Measurements from ENCODE around the gene RANBP1. TPM values are rescaled to one million over a fixed set of nuclear protein-coding genes. Genes with fewer than 3 reads are reported as not detected.

The RANBP1 gene
- total and polyA plus RNA-seq, 2 experiments from 2014 or later = 233 to 253 TPM

GRCh38 chr22:20167643-20168322 is 51.9 kb downstream of the RANBP1 start:
- H3K9ac ChIP-seq = no peak overlapping the region
- TF ChIP-seq EZH2phosphoT487 (IDR thresholded peaks at IDR 0.05; ENCODE audit: insufficient read depth, low read depth) (no peak), EZH2 (IDR thresholded peaks at IDR 0.05; ENCODE audit: insufficient read depth, poor library complexity, severe bottlenecking) (no peak)
- no peaks in the 10 kb centered on the region for H3K9me3 ChIP-seq (ENCODE audit: low read depth)
- no peaks in the 10 kb centered on the region for H3F3A ChIP-seq (ENCODE audit: insufficient read depth)
- WGBS, 2 experiments (ENCODE audit: low coverage in 1 of 2, low lambda C conversion rate in 2 of 2, missing lambda C conversion rate in 2 of 2) = 52 to 56% methylated on average over 16 to 19 of the region's 19 CpGs
- DNase-seq = no peak
- no peaks in the 10 kb centered on the region for H3K36me3 ChIP-seq (ENCODE audit: low read depth)
- H3K79me2 ChIP-seq (ENCODE audit: insufficient read depth) = no peaks in the 10 kb centered on the region
- in situ Hi-C loops (cut with MboI) = no loop called here
- no peaks in the 10 kb centered on the region for H3K4me1 ChIP-seq (ENCODE audit: insufficient read depth)
- H3K27ac ChIP-seq = no peak overlapping the region
- H3K4me3 ChIP-seq = no peak overlapping the region
- no peak overlapping the region for H3K4me2 ChIP-seq (ENCODE audit: unreplicated experiment)
- no peaks in the 10 kb centered on the region for H4K20me1 ChIP-seq (ENCODE audit: insufficient read depth)
- no peak overlapping the region for H2AFZ ChIP-seq
- H3K27me3 ChIP-seq (replicated peaks; ENCODE audit: insufficient read depth) = no peaks in the 10 kb centered on the region
- no peaks in the 10 kb centered on the region for H3K9me2 ChIP-seq (ENCODE audit: insufficient read depth)

GRCh38 chr22:20169253-20169822 is 53.4 kb downstream of the RANBP1 start:
- no peak for TF ChIP-seq EZH2phosphoT487 (IDR thresholded peaks at IDR 0.05; ENCODE audit: insufficient read depth, low read depth)
- no peak for TF ChIP-seq EZH2 (IDR thresholded peaks at IDR 0.05; ENCODE audit: insufficient read depth, poor library complexity, severe bottlenecking)
- WGBS, 2 experiments (ENCODE audit: low coverage in 1 of 2, low lambda C conversion rate in 2 of 2, missing lambda C conversion rate in 2 of 2) = 68 to 70% methylated on average over 9 to 10 of the region's 10 CpGs
- Histone ChIP-seq H3K27me3 (replicated peaks; ENCODE audit: insufficient read depth) (no peaks in the 10 kb centered on the region), H3K4me3 (no peak overlapping the region), H4K20me1 (ENCODE audit: insufficient read depth) (no peaks in the 10 kb centered on the region), H3K4me2 (ENCODE audit: unreplicated experiment) (no peak overlapping the region), H3K9ac (no peak overlapping the region), H3K4me1 (ENCODE audit: insufficient read depth) (no peaks in the 10 kb centered on the region), H3K36me3 (ENCODE audit: low read depth) (no peaks in the 10 kb centered on the region), H3F3A (ENCODE audit: insufficient read depth) (no peaks in the 10 kb centered on the region), H2AFZ (no peak overlapping the region), H3K9me3 (ENCODE audit: low read depth) (no peaks in the 10 kb centered on the region), H3K27ac (no peak overlapping the region), H3K79me2 (ENCODE audit: insufficient read depth) (no peaks in the 10 kb centered on the region), H3K9me2 (ENCODE audit: insufficient read depth) (no peaks in the 10 kb centered on the region)
- in situ Hi-C loops (cut with MboI) = no loop called here
- no peak for DNase-seq

- in situ Hi-C loops (cut with MboI) = no loop called here
- Histone ChIP-seq H3K36me3 (ENCODE audit: low read depth) (no peaks in the 10 kb centered on the region), H3K9ac (no peak overlapping the region), H3K4me1 (ENCODE audit: insufficient read depth) (no peaks in the 10 kb centered on the region), H3F3A (ENCODE audit: insufficient read depth) (no peaks in the 10 kb centered on the region), H4K20me1 (ENCODE audit: insufficient read depth) (no peaks in the 10 kb centered on the region), H3K4me3 (no peak overlapping the region), H3K9me3 (ENCODE audit: low read depth) (no peaks in the 10 kb centered on the region), H3K79me2 (ENCODE audit: insufficient read depth) (no peaks in the 10 kb centered on the region), H2AFZ (no peak overlapping the region), H3K27ac (no peak overlapping the region), H3K4me2 (ENCODE audit: unreplicated experiment) (no peak overlapping the region), H3K9me2 (ENCODE audit: insufficient read depth) (no peaks in the 10 kb centered on the region), H3K27me3 (replicated peaks; ENCODE audit: insufficient read depth) (no peaks in the 10 kb centered on the region)
- DNase-seq = no peak
- WGBS, 2 experiments (ENCODE audit: low coverage in 1 of 2, low lambda C conversion rate in 2 of 2, missing lambda C conversion rate in 2 of 2) = 79 to 82% methylated on average over 11 to 13 of the region's 13 CpGs
- TF ChIP-seq EZH2 (IDR thresholded peaks at IDR 0.05; ENCODE audit: insufficient read depth, poor library complexity, severe bottlenecking) (no peak), EZH2phosphoT487 (IDR thresholded peaks at IDR 0.05; ENCODE audit: insufficient read depth, low read depth) (no peak)
Measured at GRCh38 chr22:20170170-20170569, 54.3 kb downstream of the RANBP1 start.

- Histone ChIP-seq H3K4me3 (no peak overlapping the region), H3K9ac (no peak overlapping the region), H3K9me2 (ENCODE audit: insufficient read depth) (no peaks in the 10 kb centered on the region), H3K9me3 (ENCODE audit: low read depth) (no peaks in the 10 kb centered on the region), H3K79me2 (ENCODE audit: insufficient read depth) (no peaks in the 10 kb centered on the region), H3K4me1 (ENCODE audit: insufficient read depth) (no peaks in the 10 kb centered on the region), H4K20me1 (ENCODE audit: insufficient read depth) (no peaks in the 10 kb centered on the region), H3F3A (ENCODE audit: insufficient read depth) (no peaks in the 10 kb centered on the region), H2AFZ (no peak overlapping the region), H3K27ac (no peak overlapping the region), H3K4me2 (ENCODE audit: unreplicated experiment) (no peak overlapping the region), H3K27me3 (replicated peaks; ENCODE audit: insufficient read depth) (peaks cover 7% of the 10 kb centered on the region), H3K36me3 (ENCODE audit: low read depth) (no peaks in the 10 kb centered on the region)
- in situ Hi-C loops (cut with MboI) = no loop called here
- 63 to 72% methylated on average over 10 to 12 of the region's 12 CpGs for WGBS, 2 experiments (ENCODE audit: low coverage in 1 of 2, low lambda C conversion rate in 2 of 2, missing lambda C conversion rate in 2 of 2)
- DNase-seq = no peak
- no peak for TF ChIP-seq EZH2 (IDR thresholded peaks at IDR 0.05; ENCODE audit: insufficient read depth, poor library complexity, severe bottlenecking)
- no peak for TF ChIP-seq EZH2phosphoT487 (IDR thresholded peaks at IDR 0.05; ENCODE audit: insufficient read depth, low read depth)
Measured at GRCh38 chr22:20171288-20172140, 55.6 kb downstream of the RANBP1 start.
